Upper lobe of left lung (tissue), 4 donors: ENCODE data around the gene ADTRP.

Experiments used
- POLR2A ChIP-seq, 4 donors: fragments of 450-650 bp; IDR thresholded peaks; one replicate each; pipeline ENCODE4 v1.5.1; 2016 to 2017; ENCODE audit warnings: antibody characterized with exemption in 4 of 4, mild to moderate bottlenecking in 2 of 4
- TF ChIP-seq, protein P1 (sequence below), 6 experiments: fragments of 450-650 bp in 4 of 6; fragments of 200-600 bp in 2 of 6; sonication (generic) in 2 of 6; IDR thresholded peaks; one replicate each; pipeline ENCODE4 v1.5.1; 2016 to 2019; ENCODE audit warnings: antibody characterized with exemption in 6 of 6

DNA sequence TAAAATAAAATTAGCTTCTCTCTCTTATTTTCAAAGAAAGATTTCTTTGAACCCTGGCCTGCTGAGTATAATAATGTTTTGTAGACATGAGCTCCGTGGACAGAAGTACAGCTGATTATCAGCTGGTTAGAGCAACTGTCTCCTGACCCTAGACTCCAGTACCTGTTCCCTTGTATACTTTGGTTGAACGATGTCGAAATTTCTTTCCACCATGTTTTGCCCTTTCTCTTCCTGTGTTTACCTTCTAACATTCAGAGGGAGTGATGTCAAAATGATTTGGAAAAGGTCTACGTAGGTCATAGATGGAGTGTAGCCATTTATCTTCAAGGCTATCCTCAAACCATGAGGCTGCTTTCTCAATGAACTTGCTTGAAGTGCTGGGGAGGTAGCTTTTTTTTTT, 16.8 kb upstream of the ADTRP start:
- no peak for TF ChIP-seq POLR2A (IDR thresholded peaks at IDR 0.05)
- TF ChIP-seq, protein P1, sequence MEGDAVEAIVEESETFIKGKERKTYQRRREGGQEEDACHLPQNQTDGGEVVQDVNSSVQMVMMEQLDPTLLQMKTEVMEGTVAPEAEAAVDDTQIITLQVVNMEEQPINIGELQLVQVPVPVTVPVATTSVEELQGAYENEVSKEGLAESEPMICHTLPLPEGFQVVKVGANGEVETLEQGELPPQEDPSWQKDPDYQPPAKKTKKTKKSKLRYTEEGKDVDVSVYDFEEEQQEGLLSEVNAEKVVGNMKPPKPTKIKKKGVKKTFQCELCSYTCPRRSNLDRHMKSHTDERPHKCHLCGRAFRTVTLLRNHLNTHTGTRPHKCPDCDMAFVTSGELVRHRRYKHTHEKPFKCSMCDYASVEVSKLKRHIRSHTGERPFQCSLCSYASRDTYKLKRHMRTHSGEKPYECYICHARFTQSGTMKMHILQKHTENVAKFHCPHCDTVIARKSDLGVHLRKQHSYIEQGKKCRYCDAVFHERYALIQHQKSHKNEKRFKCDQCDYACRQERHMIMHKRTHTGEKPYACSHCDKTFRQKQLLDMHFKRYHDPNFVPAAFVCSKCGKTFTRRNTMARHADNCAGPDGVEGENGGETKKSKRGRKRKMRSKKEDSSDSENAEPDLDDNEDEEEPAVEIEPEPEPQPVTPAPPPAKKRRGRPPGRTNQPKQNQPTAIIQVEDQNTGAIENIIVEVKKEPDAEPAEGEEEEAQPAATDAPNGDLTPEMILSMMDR (IDR thresholded peaks at IDR 0.05) = no peak
